HCT116 (cell line): Measurements from ENCODE around the gene RAD18. TPM values are rescaled to one million over a fixed set of nuclear protein-coding genes. Genes with fewer than 3 reads are reported as not detected.

ENCODE experiments used
- ATAC-seq: fragments of 200-7000 bp; cut with Tn5 transposase; 2 replicates; pipeline ENCODE4 v1.9.1; 2020; ENCODE audit warnings: mild to moderate bottlenecking, moderate library complexity
- BruUV-seq: library from RNA; stranded (reverse); fragments of 400-500 nt; replicated peaks from 2 replicates; lab custom pipeline; 2021; lab: Mats Ljungman, UMichigan
- CTCF ChIA-PET: fragments of 300-600 bp; sonication (Branson Sonifier 250); formaldehyde crosslinking; loops from one replicate; lab custom pipeline; 2021; ENCODE audit warnings: antibody characterized with exemption; lab: Charles Lee
- POLR2A ChIA-PET: fragments of 300-600, 350-600 bp; sonication (Branson Sonifier 250); formaldehyde crosslinking; loops from one replicate; lab custom pipeline; 2021; ENCODE audit warnings: antibody characterized with exemption; lab: Charles Lee
- RAD21 ChIA-PET, 2 experiments: fragments of 300-600 bp; sonication (Branson Sonifier 250); formaldehyde crosslinking; loops; one replicate each; lab custom pipeline; 2023; ENCODE audit warnings: low total read pairs in 2 of 2; ENCODE audit not compliant: uncharacterized antibody in 2 of 2, unreplicated experiment in 2 of 2, low non-redundant PET in 1 of 2; lab: Charles Lee
- DNase-seq: peaks from one replicate; pipeline ENCODE4 v3.0.0-alpha.2; 2010; ENCODE audit warnings: low read depth, low spot score
- H2AFZ ChIP-seq: fragments of 200-600 bp; shearing (Covaris generic), sonication (generic); 2 replicates; pipeline ENCODE4 v1.6.1; 2017; ENCODE audit warnings: low read depth, mixed run types, mixed read lengths, antibody characterized with exemption, low read length; ENCODE audit not compliant: poor library complexity, severe bottlenecking
- H3K27ac ChIP-seq: 2 replicates; pipeline ENCODE4 v1.5.1; 2012; ENCODE audit warnings: low read depth, low read length
- H3K27me3 ChIP-seq: fragments of 200-600 bp; sonication (generic); 2 replicates; pipeline ENCODE4 v1.6.1; 2016; ENCODE audit warnings: mixed run types, low read length, mixed read lengths; ENCODE audit not compliant: insufficient read depth
- H3K36me3 ChIP-seq, 2 experiments: fragments of 200-500 bp in 1 of 2; fragments of 200-600 bp in 1 of 2; sonication (Bioruptor generic) in 1 of 2; sonication (generic) in 1 of 2; 2 replicates each; pipeline versions ENCODE4 v1.5.1 to v1.6.1; 2014 to 2016; ENCODE audit warnings: low read length in 2 of 2, inconsistent platforms in 1 of 2, mixed read lengths in 1 of 2, mixed run types in 1 of 2; ENCODE audit not compliant: insufficient read depth in 2 of 2, control insufficient read depth in 1 of 2
- H3K4me1 ChIP-seq, 2 experiments: fragments of 200-600 bp in 1 of 2; sonication (generic) in 1 of 2; 2 replicates each; pipeline versions ENCODE4 v1.5.1 to v1.6.1; 2012 to 2017; ENCODE audit warnings: low read length in 2 of 2, inconsistent platforms in 1 of 2, mild to moderate bottlenecking in 1 of 2, mixed read lengths in 1 of 2, mixed run types in 1 of 2, moderate library complexity in 1 of 2; ENCODE audit not compliant: insufficient read depth in 2 of 2, control insufficient read depth in 1 of 2
- H3K4me2 ChIP-seq: fragments of 200-600 bp; sonication (generic); 2 replicates; pipeline ENCODE4 v1.6.1; 2017; ENCODE audit warnings: mixed run types, low read length, mixed read lengths
- H3K4me3 ChIP-seq, 2 experiments: fragments of 200-600 bp in 1 of 2; sonication (generic) in 1 of 2; replicated peaks in 1 of 2; 2 replicates each; pipeline ENCODE4 v1.5.1; 2011 to 2016; ENCODE audit warnings: low read length in 2 of 2, control low read depth in 1 of 2, low read depth in 1 of 2, mild to moderate bottlenecking in 1 of 2, mixed read lengths in 1 of 2, mixed run types in 1 of 2
- H3K79me2 ChIP-seq: fragments of 200-600 bp; sonication (generic); 2 replicates; pipeline ENCODE4 v1.6.1; 2017; ENCODE audit warnings: mild to moderate bottlenecking, mixed run types, low read length, moderate library complexity, mixed read lengths; ENCODE audit not compliant: insufficient read depth
- H3K9ac ChIP-seq: fragments of 200-600 bp; sonication (generic); 2 replicates; pipeline ENCODE4 v1.6.1; 2016; ENCODE audit warnings: low read length, mixed read lengths
- H3K9me2 ChIP-seq: fragments of 200-600 bp; sonication (generic), shearing (Covaris generic); 2 replicates; pipeline ENCODE4 v1.6.1; 2017; ENCODE audit warnings: mixed run types, mild to moderate bottlenecking, moderate library complexity; ENCODE audit not compliant: insufficient read depth
- H3K9me3 ChIP-seq, 2 experiments: fragments of 200-500 bp in 1 of 2; fragments of 200-600 bp in 1 of 2; sonication (Bioruptor generic) in 1 of 2; sonication (generic) in 1 of 2; 2 replicates each; pipeline ENCODE4 v1.6.1; 2014 to 2017; ENCODE audit warnings: low read length in 2 of 2, mixed read lengths in 2 of 2, inconsistent platforms in 1 of 2, low read depth in 1 of 2, mild to moderate bottlenecking in 1 of 2, mixed run types in 1 of 2, moderate library complexity in 1 of 2; ENCODE audit not compliant: control insufficient read depth in 1 of 2, insufficient read depth in 1 of 2
- H4K20me1 ChIP-seq: fragments of 200-600 bp; sonication (generic), shearing (Covaris generic); 2 replicates; pipeline ENCODE4 v1.6.1; 2017; ENCODE audit warnings: mixed run types, mild to moderate bottlenecking, moderate library complexity; ENCODE audit not compliant: insufficient read depth
- CEBPB ChIP-seq: IDR thresholded peaks from 2 replicates; pipeline ENCODE4 v1.6.1; 2012; ENCODE audit warnings: low read depth
- CTCF ChIP-seq, 3 experiments: fragments of 200-600 bp in 1 of 3; sonication (generic) in 1 of 3; IDR thresholded peaks in 2 of 3; conservative IDR thresholded peaks in 1 of 3; 2 replicates each; pipeline ENCODE4 v1.5.1; 2012 to 2017; ENCODE audit warnings: low read depth in 2 of 3, low read length in 2 of 3, antibody characterized with exemption in 1 of 3, borderline replicate concordance in 1 of 3, control low read depth in 1 of 3, mild to moderate bottlenecking in 1 of 3, mixed read lengths in 1 of 3, mixed run types in 1 of 3, moderate library complexity in 1 of 3; ENCODE audit not compliant: insufficient read depth in 1 of 3
- EZH2 ChIP-seq: fragments of 200-600 bp; sonication (generic); IDR thresholded peaks from 2 replicates; pipeline ENCODE4 v1.6.1; 2017; ENCODE audit warnings: antibody characterized with exemption, mixed run types
- POLR2AphosphoS5 ChIP-seq: IDR thresholded peaks from 2 replicates; pipeline ENCODE4 v1.6.1; 2011; ENCODE audit warnings: mild to moderate bottlenecking, low read depth, low read length, moderate library complexity
- SP1 ChIP-seq: IDR thresholded peaks from 2 replicates; pipeline ENCODE4 v1.6.1; 2012; ENCODE audit warnings: low read depth
- SRF ChIP-seq: IDR thresholded peaks from 2 replicates; pipeline ENCODE4 v1.6.1; 2012; ENCODE audit warnings: low read depth
- TCF7L2 ChIP-seq: IDR thresholded peaks from 2 replicates; pipeline ENCODE4 v1.7.0; 2011; ENCODE audit warnings: borderline replicate concordance, inconsistent platforms; ENCODE audit not compliant: insufficient read depth, insufficient read length; ENCODE audit errors: extremely low read depth
- ZNF274 ChIP-seq: fragments of 200-500 bp; sonication (Bioruptor generic); IDR thresholded peaks from 2 replicates; pipeline ENCODE4 v1.6.1; 2014; ENCODE audit warnings: mild to moderate bottlenecking, low read depth, low read length, inconsistent platforms
- intact Hi-C: fragments of 100-400 bp; cut with micrococcal nuclease; formaldehyde crosslinking; loops from 2 replicates; pipeline ENCODE4 v1.10.0; 2022
- total RNA-seq: library from RNA; stranded (reverse); gene quantifications from one replicate; pipeline ENCODE4 v1.2.1, GENCODE V29; 2021; ENCODE audit not compliant: unreplicated experiment
- TF ChIP-seq, protein P1 (sequence below): IDR thresholded peaks from 2 replicates; pipeline ENCODE4 v1.6.1; 2012
- TF ChIP-seq, protein P2 (sequence below): IDR thresholded peaks from 2 replicates; pipeline ENCODE4 v1.6.1; 2012; ENCODE audit warnings: low read depth
- TF ChIP-seq, protein P3 (sequence below): IDR thresholded peaks from 2 replicates; pipeline ENCODE4 v1.6.1; 2011; ENCODE audit warnings: mild to moderate bottlenecking, low read length, moderate library complexity; ENCODE audit not compliant: insufficient replicate concordance; ENCODE audit errors: extremely low read depth
- TF ChIP-seq, protein P4 (sequence below): IDR thresholded peaks from 2 replicates; pipeline ENCODE4 v1.6.1; 2012

The RAD18 gene
- total RNA-seq, 1 experiment from 2014 or later: 28.7 TPM

GRCh38 chr3:8942115-8942514 lies 21.2 kb downstream of the RAD18 start:
- Histone ChIP-seq H3K27me3 (no peaks in the 10 kb centered on the region), H3K4me3 (no peak overlapping the region), H3K4me2 (no peak overlapping the region), H3K79me2 (peaks cover 10% of the 10 kb centered on the region), H3K4me1 (peaks cover 6 to 15% of the 10 kb centered on the region in 2 experiments), H3K9me2 (no peaks in the 10 kb centered on the region), H3K27ac (no peak overlapping the region)
- CTCF ChIA-PET: no interaction called here
- POLR2A ChIA-PET: no interaction called here
- ATAC-seq: no peak
- no peak for TF ChIP-seq CEBPB
- no peak for TF ChIP-seq TCF7L2
- TF ChIP-seq SP1: no peak
- TF ChIP-seq, protein P1, sequence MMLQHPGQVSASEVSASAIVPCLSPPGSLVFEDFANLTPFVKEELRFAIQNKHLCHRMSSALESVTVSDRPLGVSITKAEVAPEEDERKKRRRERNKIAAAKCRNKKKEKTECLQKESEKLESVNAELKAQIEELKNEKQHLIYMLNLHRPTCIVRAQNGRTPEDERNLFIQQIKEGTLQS: no peak
- TF ChIP-seq, protein P2, sequence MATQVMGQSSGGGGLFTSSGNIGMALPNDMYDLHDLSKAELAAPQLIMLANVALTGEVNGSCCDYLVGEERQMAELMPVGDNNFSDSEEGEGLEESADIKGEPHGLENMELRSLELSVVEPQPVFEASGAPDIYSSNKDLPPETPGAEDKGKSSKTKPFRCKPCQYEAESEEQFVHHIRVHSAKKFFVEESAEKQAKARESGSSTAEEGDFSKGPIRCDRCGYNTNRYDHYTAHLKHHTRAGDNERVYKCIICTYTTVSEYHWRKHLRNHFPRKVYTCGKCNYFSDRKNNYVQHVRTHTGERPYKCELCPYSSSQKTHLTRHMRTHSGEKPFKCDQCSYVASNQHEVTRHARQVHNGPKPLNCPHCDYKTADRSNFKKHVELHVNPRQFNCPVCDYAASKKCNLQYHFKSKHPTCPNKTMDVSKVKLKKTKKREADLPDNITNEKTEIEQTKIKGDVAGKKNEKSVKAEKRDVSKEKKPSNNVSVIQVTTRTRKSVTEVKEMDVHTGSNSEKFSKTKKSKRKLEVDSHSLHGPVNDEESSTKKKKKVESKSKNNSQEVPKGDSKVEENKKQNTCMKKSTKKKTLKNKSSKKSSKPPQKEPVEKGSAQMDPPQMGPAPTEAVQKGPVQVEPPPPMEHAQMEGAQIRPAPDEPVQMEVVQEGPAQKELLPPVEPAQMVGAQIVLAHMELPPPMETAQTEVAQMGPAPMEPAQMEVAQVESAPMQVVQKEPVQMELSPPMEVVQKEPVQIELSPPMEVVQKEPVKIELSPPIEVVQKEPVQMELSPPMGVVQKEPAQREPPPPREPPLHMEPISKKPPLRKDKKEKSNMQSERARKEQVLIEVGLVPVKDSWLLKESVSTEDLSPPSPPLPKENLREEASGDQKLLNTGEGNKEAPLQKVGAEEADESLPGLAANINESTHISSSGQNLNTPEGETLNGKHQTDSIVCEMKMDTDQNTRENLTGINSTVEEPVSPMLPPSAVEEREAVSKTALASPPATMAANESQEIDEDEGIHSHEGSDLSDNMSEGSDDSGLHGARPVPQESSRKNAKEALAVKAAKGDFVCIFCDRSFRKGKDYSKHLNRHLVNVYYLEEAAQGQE: no peak
- TF ChIP-seq SRF: no peak
- TF ChIP-seq POLR2AphosphoS5: no peak
- TF ChIP-seq, protein P3, sequence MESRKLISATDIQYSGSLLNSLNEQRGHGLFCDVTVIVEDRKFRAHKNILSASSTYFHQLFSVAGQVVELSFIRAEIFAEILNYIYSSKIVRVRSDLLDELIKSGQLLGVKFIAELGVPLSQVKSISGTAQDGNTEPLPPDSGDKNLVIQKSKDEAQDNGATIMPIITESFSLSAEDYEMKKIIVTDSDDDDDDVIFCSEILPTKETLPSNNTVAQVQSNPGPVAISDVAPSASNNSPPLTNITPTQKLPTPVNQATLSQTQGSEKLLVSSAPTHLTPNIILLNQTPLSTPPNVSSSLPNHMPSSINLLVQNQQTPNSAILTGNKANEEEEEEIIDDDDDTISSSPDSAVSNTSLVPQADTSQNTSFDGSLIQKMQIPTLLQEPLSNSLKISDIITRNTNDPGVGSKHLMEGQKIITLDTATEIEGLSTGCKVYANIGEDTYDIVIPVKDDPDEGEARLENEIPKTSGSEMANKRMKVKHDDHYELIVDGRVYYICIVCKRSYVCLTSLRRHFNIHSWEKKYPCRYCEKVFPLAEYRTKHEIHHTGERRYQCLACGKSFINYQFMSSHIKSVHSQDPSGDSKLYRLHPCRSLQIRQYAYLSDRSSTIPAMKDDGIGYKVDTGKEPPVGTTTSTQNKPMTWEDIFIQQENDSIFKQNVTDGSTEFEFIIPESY: no peak
- TF ChIP-seq EZH2: no peak
- TF ChIP-seq, protein P4, sequence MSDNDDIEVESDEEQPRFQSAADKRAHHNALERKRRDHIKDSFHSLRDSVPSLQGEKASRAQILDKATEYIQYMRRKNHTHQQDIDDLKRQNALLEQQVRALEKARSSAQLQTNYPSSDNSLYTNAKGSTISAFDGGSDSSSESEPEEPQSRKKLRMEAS: no peak
- no peak for TF ChIP-seq ZNF274
- TF ChIP-seq CTCF (IDR thresholded peaks at IDR 0.05 in 2 of 3, conservative IDR thresholded peaks at IDR 0.05 in 1 of 3; ENCODE audit: borderline replicate concordance in 1 of 3, insufficient read depth in 1 of 3, low read depth in 2 of 3, low read length in 2 of 3): no peak
- TF ChIP-seq, all 23 proteins: peak for 0
- RAD21 ChIA-PET: no interaction called here
- Histone ChIP-seq H3K9ac (no peak overlapping the region), H3K9me3 (no peaks in the 10 kb centered on the region), H2AFZ (no peak overlapping the region), H4K20me1 (no peaks in the 10 kb centered on the region), H3K36me3 (peaks cover 2 to 36% of the 10 kb centered on the region in 2 experiments; a peak in 3 of 4 replicates)
- no TSS peak for BruUV-seq
- intact Hi-C loops: no loop called here
- no peak for DNase-seq
